Activated CD4-positive, alpha-beta T cell treated with anti-CD3 and anti-CD28 coated beads, Interleukin-2, amount 50 U/mL, for 4 hours (primary cell): ENCODE results near the gene LYG1.
"Not testable (repeated sequence)": the region's sequence is repeated elsewhere in the genome, so short reads cannot be mapped to it uniquely, and the experiment has no call there.

Experiments
- DNase-seq, 2 experiments: peaks; one replicate each; pipeline ENCODE4 v3.0.0-alpha.2; 2020

LYG1 gene

DNA sequence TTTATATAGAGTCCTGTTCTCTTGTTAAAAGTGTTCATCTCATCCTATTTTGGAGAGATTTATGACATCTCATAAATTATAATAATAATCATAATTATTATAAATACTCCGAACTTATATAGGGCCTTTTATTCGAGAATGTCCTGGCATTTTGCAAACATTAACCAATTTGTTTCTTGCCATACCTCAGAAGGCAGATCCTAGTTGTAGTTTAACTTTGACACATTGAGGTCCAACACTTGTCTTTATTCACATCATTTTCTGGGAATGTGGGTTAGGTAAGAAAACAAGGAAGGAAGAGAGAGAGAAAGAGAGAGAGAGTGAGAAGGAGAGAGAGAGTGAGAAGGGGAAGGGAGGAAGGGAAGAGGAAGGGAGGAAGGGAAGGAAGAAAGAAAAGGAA is at the start of gene LYG1:
LYG1 (minus strand) TSS at position 101 of the 400 bp plus-strand sequence. CDS start 5,527 bp downstream, outside the sequence.
- not testable (repeated sequence) for DNase-seq

DNA sequence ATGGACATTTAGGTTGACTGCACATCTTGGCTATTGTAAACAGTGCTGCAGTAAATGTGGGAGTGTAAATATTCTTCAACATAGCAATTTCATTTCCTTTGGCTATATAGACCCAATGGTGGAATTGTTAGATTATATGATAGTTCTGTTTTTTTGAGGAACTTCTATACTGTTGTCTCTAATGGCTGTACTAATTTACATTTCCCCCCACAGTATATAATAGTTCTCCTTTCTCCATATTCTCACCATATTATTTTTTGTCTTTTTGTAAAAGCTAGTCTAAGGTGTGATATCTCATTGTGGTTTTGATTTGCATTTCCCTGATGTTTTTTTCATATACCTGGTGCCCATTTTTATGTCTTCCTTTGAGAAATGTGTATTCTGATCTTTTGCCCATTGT is 49.2 kb upstream of the LYG1 start:
- no peak for DNase-seq

DNA sequence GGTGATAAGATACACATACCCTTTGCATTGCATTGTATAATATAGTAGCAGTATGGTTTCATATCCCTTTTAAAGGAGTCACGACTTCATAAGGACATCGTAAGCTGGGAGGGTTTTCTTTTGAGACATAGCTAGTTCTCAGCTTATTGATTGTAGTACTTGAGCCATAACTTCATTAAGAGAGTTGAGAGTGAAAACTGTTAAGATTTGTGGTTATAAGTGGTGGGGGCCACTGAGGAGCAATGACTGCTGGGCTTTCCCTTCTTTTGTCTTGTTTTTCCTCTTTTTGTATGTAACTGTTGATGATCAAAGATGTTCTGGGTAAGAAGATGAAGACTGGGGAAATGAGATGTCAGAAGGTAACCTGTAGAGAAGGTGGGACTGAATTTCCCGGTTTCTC is 47.2 kb upstream of the LYG1 start:
- no peak for DNase-seq

DNA sequence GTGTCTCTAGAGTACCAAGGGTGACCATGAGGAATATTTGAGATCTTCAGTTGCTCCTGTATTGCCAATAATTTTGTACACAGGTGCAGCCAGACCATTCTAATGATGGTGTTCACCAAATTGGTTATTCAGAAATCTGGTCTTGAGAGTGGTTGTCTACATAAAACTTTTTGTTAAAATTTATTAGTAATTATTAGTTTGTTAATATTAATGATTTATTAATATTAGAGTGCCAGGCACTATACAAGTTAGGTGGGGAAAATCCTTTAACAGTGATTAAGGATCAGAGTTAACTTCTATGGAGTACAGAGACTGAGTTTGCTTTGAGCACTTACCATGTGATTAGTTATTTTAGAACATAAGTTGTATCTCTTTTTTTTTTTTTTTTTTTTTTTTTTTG is 45.2 kb upstream of the LYG1 start:
- no peak for DNase-seq

DNA sequence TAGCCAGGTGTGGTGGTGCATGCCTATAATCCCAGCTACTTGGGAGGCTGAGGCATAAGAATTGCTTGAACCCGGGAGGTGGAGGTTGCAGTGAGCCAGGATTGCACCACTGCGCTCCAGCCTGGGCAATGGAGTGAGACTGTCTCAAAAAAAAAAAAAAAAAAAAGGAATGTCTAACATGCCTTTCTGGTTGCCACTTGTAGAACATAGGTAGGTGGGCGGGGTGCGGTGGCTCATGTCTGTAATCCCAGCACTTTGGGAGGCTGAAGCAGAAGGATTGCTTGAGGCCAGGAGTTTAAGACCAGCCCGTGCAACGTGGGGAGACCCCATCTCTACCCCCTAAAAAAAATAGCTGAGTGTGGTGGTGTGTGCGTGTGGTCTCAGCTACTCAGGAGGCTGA is 44.4 kb upstream of the LYG1 start:
- DNase-seq, result not testable (repeated sequence)

DNA sequence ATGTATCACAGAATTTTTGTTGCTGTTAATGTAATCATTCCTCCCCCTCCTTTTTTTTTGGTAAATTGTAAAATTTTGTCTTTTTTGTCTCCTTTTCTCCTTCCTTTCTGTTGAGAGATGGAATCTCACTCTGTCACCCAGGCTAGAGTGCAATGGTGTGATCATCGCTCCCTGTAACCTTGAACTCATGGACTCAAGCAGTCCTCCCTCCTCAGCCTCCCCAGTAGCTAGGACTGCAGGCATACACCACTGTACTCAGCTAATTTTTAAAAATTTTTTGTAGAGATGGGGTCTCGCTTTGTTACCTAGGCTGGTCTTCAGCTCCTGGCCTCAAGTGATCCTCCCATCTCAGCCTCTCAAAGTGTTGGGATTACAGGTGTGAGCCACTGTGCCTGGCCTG is 41.5 kb upstream of the LYG1 start:
- DNase-seq, result no peak

DNA sequence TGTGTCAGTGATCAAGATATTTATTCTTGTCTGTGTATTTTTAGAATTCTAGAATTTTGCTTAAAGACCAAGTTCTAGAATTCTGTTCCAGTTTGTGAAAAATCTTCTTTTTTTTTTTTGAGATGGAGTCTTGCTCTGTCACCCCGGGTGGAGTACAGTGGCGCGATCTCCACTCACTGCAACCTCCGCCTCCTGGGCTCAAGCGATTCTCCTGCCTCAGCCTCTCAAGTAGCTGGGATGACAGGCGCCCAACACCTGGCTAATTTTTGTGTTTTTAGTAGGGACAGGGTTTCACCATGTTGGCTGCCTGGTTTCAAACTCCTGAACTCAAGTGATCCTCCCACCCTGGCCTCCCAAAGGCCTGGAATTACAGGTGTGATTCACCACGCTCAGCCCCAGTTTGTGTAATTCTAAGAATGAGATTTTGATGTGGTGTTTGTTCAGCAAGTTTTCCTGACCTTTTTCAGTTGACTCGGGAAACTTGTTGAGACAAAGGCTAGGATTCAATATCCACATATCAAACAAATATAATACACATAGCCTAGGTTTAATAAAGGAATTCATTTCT is 39.8 kb upstream of the LYG1 start:
- no peak for DNase-seq

DNA sequence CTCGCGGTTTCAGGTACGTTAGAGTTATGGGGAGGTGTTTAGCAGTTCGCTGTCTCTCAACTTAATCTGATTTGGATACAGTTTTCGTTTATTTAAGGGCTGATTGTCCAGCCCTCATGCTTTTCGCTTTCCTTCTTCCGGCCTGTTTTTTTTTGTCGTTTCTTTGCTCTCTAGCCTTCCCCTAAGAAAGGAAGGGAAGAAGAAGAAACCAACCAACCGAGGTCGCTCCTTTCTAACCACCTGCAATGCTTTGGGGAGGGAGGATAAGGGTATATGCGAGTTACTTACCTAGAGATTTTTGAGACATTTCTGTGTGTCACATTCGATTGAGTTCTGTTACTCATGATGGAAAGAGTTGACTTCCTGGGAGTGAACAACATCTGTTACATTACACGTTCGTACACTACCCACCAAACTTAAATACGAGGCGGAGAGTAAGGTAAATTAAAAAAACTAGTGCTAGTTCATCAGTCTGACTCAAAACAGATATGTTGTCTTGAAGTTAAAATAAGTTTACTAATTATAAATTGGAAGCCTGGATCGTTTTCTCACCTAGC is 37.1 kb upstream of the LYG1 start:
- DNase-seq, result no peak

DNA sequence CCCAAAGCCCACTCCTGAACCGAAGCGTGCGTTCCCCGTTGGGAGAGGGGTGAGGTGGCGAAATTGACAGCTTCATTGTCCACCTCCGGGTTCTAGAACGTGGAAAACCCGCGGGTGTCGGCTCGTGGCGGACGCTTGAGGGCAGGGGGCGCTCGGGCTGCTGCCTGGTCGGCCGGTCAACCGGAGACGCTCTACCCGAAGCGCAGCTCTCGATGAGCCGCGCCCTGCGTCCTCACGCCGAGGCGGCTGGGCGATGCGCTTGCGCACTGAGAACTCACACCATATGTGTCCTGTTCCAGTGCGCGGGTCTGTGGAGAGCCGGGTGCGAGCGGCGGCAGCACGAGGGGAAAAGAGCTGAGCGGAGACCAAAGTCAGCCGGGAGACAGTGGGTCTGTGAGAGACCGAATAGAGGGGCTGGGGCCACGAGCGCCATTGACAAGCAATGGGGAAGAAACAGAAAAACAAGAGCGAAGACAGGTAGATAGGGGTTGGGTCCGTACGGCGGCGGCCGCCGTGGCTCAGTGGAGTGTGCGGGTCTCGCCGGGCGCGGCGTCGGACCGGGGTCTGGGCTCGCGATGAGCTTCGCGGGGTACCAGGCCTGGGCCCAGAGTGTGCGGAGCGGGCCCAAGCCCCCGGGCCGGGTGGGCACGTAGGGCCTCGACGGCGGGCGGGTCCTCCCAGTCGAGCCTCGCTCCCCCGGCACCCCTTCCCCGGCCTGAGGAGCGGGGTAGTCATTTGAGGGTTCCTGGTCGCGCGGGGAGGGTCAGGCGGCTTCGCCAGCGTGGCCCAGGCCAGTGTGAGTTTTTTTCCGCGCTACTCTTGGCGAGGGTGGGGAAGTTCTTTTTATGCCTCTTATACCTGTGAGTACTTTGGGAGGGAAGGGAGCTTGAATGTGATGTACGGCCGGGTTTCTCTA is 36.4 kb upstream of the LYG1 start, which contains the start of gene EIF5B:
EIF5B (plus strand) TSS at position 277 of the 916 bp plus-strand sequence; CDS start at position 443, 166 bp downstream.
- peak; percentile 89 to 92 for DNase-seq

DNA sequence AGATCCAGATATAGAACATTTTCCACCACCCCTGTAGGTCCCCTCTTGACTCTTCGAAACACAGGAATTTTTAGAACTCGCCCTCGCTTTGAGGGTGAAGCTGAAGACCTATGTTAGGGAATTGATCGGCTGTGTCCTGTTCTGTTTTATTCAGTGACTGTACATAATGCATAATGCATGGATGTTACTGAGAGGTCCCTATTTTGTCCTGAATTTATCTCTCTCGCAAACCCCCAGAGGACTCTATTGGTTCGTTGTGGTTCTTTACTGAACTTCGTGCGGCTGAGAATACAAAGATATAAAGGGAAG is 35.8 kb upstream of the LYG1 start:
- DNase-seq, result peak in 1 of 2 experiments; percentile 1

DNA sequence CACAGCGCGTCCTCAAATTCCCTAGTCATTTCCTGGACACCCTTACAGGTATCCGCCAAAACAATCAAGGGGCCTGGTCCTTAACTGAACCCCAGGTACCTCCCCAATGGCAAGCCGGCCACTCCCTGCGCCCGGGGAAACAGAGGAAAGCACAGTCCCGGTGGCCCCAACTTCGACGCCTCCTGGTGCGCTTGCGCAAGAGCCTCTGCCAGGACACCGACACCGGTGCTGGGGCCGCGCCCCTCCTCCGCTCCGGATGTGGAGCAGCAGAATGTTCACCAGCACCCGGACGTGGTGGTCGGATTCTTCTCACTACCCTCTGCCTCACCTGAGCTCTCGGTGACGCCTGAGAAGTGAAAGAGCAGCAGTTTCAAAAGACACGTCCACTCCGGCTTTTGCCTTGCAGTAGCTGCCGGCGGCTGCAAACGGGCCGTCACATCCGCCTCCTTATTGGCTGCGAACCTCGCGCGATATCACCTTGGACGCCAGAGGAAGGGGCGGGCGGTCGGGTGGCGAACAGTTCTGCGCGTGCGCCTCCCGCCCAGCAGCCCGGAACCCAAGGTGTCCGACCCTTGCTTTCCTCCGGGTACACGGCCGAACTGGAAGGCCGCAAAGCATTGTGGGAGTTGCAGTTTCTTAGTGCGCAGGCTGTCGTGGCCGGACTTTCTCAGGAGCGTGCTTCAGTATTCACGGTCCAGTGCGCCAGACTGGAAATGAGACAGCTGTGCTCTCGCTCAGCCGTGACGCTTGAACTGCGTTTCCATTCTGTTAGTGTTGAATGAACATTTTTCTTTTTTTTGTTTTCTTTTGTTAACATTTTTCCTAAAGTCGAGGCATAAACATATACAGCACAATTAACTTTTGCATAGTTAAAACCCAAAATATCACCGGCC is 35.2 kb upstream of the LYG1 start, which contains the start of gene TXNDC9:
TXNDC9 (minus strand) TSS at position 423 of the 893 bp plus-strand sequence. CDS start 3,123 bp downstream, outside the sequence.
- DNase-seq, result peak; percentile 96 to 97

DNA sequence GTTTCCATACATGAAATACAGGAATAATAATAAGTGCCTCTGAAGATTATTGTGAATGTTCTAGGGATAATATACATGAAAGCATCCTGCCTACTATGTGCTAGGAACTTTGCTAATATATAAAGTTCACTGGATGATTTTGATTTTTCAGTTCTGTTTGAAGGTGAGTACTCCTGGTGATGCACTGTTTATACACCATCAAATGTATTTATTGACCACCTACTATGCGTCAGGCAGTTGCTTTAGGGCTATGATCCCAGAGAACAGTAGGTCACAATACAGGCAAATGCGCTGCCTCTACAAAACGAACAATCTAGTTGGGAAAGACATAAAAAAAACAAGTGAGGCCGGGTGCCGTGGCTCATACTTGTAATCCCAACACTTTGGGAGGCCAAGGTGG is 24.4 kb upstream of the LYG1 start:
- no peak for DNase-seq

DNA sequence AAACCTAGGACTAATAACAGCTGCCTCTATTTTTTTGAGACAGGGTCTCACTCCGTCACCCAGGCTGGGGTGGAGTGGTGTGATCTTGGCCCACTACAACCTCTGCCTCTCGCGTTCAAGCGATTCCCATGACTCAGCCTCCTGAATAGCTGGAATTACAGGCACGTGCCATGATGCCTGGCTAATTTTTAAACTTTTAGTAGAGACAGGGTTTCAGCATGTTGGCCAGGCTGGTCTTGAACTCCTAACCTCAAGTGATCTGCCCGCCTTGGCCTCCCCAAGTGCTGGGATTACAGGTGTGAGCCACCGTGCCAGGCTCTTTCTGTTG is 16.8 kb upstream of the LYG1 start:
- not testable (repeated sequence) for DNase-seq

DNA sequence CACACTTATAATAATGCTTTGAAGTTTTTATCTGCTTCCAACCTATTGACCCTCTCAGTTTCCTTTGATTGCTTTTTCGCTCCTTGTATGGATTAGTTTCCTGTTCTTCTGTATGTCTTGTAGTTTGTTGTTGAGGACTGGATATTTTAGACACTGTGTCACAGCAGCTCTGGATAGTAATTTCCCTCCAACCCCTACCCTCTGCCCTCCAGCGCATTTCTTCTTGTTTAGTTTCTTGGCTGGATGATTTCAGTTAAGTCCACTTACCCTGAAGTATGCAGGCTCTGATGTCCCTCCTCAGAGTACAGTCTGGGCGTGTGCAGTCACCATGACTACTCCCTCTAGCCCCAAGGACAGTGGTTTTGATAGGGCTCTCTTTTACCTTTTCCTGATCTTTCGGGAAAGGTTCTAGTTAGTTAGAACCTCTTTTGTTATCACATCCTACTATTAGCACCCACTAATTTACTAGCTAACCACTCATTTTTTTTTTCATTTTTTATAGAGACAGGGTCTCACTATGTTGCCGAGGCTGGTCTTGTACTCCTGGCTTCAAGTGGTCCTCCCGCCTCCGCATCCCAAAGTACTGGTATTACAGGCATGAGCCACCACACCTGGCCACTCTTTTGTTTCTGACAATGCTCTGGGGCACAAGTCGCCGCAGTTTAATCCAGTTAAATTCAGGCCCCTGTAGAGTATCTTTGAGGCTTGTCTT is 16.3 kb upstream of the LYG1 start:
- DNase-seq, result no peak

DNA sequence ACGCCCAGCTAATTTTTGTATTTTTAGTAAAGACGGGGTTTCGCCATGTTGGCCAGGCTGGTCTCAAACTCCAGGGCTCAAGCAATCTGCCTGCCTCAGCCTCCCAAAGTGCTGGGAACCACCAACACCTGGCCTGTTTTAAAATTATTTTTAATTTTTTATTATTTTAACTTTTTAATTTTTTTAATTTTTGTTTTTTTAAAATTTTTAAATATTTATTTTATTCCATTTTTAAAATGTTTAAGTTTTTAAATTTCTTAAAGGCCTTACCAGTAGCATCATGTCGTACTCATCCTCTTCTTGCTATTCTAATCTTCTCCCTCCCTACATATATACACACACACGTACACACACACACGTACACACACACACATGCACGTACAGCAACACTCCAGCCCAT is 1.4 kb downstream of the LYG1 start:
- no peak for DNase-seq

DNA sequence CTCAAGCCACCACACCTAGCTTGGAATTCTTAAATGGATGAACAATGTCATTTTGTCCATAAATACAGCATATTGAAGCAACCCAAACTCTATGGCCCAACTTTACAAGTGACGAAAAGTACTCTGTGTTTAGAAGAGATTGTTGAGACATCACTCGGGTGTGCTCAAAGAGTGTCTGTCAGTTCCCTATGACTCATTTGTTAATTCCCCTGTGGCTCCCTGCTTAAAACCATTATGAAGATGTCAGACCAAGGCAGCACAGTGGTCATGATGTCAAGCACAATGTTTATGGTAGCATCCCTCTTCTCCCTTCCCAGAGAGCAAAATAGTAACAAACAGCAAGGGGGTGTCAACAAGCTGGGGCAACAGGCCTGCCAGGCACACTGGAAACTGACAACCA is 3.0 kb downstream of the LYG1 start:
- no peak for DNase-seq

DNA sequence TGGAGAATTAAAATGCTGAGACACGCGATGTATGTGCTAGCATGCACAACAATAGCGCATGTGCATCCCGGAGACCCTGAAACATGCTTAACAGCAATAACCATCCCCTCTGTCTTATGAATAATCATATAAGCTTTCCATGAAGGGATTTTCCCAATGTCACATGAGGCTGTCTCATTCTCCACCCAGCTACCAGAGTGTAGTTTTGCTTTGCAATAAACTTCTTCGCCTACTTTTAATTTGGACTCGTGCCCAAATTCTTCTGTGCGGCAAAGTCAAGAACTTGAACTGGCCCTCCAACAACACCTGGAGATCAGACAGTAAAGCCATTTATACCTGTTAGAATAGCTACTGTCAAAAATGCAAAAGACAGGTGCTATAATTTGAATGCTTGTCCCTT is 15.5 kb downstream of the LYG1 start:
- DNase-seq, result no peak

DNA sequence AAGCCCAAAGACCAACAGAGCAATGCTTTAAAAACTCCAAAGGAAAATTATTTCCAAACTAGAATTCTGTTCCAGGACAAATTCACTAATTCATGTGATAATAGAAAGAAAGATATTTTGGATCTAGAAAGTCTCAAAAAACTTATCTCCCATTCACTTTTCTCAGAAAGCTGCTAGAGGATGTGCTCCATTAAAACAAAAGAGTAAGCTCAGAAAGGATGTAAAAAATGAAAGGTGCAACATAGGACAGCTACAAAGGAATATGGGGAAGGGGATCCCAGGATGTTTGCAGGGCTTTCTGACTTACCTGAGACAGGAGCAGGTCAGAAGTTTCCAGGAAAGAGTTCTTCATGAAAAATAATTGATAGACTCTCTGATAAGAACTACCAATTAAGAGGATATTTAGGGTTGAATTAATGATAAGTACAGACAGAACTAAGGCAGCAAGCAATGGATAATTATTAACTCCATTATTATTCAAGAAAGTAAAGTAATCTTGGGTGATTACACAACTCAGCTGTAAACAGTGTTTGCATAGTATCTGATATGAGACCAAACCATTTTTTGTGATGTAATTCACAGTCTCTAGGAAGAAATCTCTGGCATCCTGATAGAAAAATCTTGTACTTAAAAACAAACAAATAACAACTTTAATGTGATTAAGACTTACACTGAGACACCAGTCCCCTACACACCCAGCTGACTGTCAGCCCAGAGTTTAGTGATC is 20.9 kb downstream of the LYG1 start:
- no peak for DNase-seq

DNA sequence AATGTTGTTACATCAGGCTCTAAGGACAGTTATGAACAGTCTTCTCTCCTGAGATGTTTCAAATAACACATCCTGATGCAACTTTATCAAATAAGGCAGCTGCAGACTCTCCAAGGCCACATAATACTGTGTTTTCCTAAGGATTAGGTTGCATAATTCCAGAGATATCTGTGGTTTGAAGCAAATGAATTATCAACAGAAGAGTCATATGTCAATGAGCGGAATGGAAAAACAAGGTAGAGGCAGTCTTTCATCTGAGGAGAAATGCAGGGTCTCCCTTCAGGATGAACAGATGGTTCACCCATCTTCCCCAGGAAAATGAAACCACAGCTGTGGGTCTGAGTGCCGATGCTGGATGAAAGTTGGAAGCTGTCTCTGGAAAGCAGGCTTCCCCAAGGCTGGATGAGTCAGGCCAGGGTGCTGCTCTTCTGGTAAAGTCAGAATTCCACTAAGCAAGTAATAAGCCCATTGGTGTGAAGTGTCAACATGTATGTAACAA is 22.2 kb downstream of the LYG1 start:
- DNase-seq, result no peak

DNA sequence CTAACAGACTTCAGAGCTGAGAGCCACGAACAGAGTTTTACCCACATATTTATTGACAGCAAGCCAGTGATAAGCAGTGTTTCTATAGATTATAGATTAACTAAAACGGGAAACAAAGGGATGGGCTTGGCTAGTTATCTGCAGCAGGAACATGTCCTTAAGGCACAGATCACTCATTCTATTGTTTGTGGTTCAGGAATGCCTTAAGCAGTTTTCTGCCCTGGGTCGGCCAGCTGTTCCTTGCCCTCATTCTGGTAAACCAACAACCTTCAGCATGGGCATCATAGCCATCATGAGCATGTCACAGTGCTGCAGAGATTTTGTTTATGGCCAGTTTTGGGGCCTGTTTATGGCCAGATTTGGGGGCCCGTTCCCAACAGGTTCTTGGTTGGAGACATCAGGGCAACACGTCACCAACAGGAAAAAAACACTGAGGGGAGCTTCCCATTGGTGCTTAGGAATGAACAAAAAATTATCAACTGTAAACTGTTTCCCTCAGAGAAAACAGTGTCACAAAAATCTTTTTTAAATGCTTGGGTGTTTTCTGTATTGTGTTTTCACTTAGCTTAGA is 22.7 kb downstream of the LYG1 start:
- DNase-seq, result not testable (repeated sequence)

DNA sequence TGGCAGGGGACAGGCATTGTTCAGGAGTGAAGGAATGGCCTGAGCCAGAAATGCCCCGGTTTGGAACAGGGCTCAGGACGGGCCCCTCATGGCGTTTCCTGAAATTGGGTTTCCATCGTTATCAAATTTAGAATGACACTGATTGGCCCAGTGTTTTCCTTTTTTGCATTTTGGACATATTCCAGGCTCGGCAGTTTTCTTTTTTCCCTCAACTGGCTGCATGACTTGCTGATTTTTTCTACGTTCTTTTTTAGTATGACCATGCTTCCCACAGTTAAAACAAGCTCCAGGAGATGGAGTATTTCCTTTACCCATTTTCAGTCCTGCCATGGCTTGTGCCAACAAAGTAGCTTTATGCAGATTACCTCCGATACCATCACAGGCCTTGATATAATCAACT is 25.1 kb downstream of the LYG1 start:
- no peak for DNase-seq
